GM12878 (cell line): ENCODE data around the gene UBASH3B. TPM values are rescaled to one million over a fixed set of nuclear protein-coding genes. Genes with fewer than 3 reads are reported as not detected.

Experiments
- ATAC-seq: fragments of 200-7000 bp; cut with Tn5 transposase; 3 replicates; pipeline ENCODE4 v1.9.1; 2020; ENCODE audit warnings: mild to moderate bottlenecking, moderate library complexity
- BruUV-seq: library from RNA; stranded (reverse); fragments of 400-500 nt; replicated peaks from 2 replicates; lab custom pipeline; 2021; lab: Mats Ljungman, UMichigan
- CTCF ChIA-PET: fragments of 300-600 bp; sonication (Branson Sonifier 250); formaldehyde crosslinking; extraction: SDS; loops from one replicate; lab custom pipeline; 2021; ENCODE audit warnings: inconsistent platforms; lab: Yijun Ruan, JAX
- POLR2A ChIA-PET: fragments of 350-600 bp; formaldehyde crosslinking; extraction: SDS; loops from one replicate; lab custom pipeline; 2021; ENCODE audit warnings: inconsistent platforms; lab: Charles Lee
- RAD21 ChIA-PET: fragments of 300-600 bp; sonication (Branson Sonifier 250); formaldehyde crosslinking; loops from one replicate; lab custom pipeline; 2023; ENCODE audit warnings: antibody characterized with exemption; ENCODE audit not compliant: unreplicated experiment; lab: Charles Lee
- SMC1A ChIA-PET: fragments of 300-600 bp; sonication (Branson Sonifier 250); formaldehyde crosslinking; loops from one replicate; lab custom pipeline; 2023; ENCODE audit not compliant: unreplicated experiment, uncharacterized antibody; lab: Charles Lee
- DNase-seq: peaks from one replicate; pipeline ENCODE4 v3.0.0-alpha.2; 2011; ENCODE audit warnings: low read depth, low spot score
- FAIRE-seq: peaks from 3 replicates; lab custom pipeline; 2011; peaks lifted over from hg19 to GRCh38; lab: Jason Lieb, UNC
- H2AFZ ChIP-seq: 2 replicates; pipeline ENCODE4 v1.6.0; 2011; ENCODE audit warnings: low read depth, low read length, control low read depth; ENCODE audit not compliant: control insufficient read depth
- H3K27ac ChIP-seq: 2 replicates; pipeline ENCODE4 v1.5.1; 2011; ENCODE audit warnings: control low read depth; ENCODE audit not compliant: control insufficient read depth, insufficient read depth
- H3K27me3 ChIP-seq, 2 experiments: replicated peaks in 1 of 2; 2 replicates each; pipeline versions ENCODE4 v1.6.0 to v1.6.1; 2011; ENCODE audit warnings: low read length in 1 of 2; ENCODE audit not compliant: control insufficient read depth in 2 of 2, insufficient read depth in 2 of 2
- H3K36me3 ChIP-seq, 2 experiments: 2 replicates each; pipeline ENCODE4 v1.5.1; 2011; ENCODE audit warnings: low read length in 1 of 2; ENCODE audit not compliant: control insufficient read depth in 2 of 2, insufficient read depth in 2 of 2
- H3K4me1 ChIP-seq: 2 replicates; pipeline ENCODE4 v1.6.1; 2011; ENCODE audit warnings: mild to moderate bottlenecking, low read length, moderate library complexity, mixed read lengths; ENCODE audit not compliant: control insufficient read depth, insufficient read depth
- H3K4me2 ChIP-seq: 2 replicates; pipeline ENCODE4 v1.6.0; 2011; ENCODE audit warnings: control low read depth; ENCODE audit not compliant: control insufficient read depth, insufficient read depth
- H3K4me3 ChIP-seq: fragments of 200-600 bp; sonication (generic); 2 replicates; pipeline ENCODE4 v1.5.1; 2016
- H3K79me2 ChIP-seq: 2 replicates; pipeline ENCODE4 v1.6.0; 2011; ENCODE audit warnings: low read length; ENCODE audit not compliant: control insufficient read depth, insufficient read depth
- H3K9ac ChIP-seq: 2 replicates; pipeline ENCODE4 v1.8.0; 2011; ENCODE audit warnings: low read length, control low read depth, mixed read lengths; ENCODE audit not compliant: control insufficient read depth, insufficient read depth
- H3K9me3 ChIP-seq: replicated peaks from 3 replicates; pipeline ENCODE4 v1.5.1; 2011; ENCODE audit warnings: mild to moderate bottlenecking, low read length; ENCODE audit not compliant: control insufficient read depth, insufficient read depth
- H4K20me1 ChIP-seq: 2 replicates; pipeline ENCODE4 v1.6.0; 2011; ENCODE audit not compliant: control insufficient read depth, insufficient read depth
- BCL3 ChIP-seq: IDR thresholded peaks from 2 replicates; pipeline ENCODE4 v1.6.1; 2011; ENCODE audit warnings: borderline replicate concordance, low read depth, mild to moderate bottlenecking, moderate library complexity, low read length; ENCODE audit not compliant: insufficient read depth, poor library complexity, severe bottlenecking
- BCLAF1 ChIP-seq: fragments of 450-650 bp; IDR thresholded peaks from 2 replicates; pipeline ENCODE4 v1.6.1; 2017; ENCODE audit warnings: antibody characterized with exemption, mild to moderate bottlenecking, moderate library complexity
- EP300 ChIP-seq, 2 experiments: fragments of 150-350 bp in 1 of 2; IDR thresholded peaks; 2 replicates each; pipeline ENCODE4 v1.6.1; 2011 to 2012; ENCODE audit warnings: low read depth in 2 of 2, low read length in 2 of 2, borderline replicate concordance in 1 of 2, improper control_type of control experiment in 1 of 2, inconsistent platforms in 1 of 2; ENCODE audit not compliant: control insufficient read depth in 1 of 2
- HSF1 ChIP-seq: fragments of 150-350 bp; IDR thresholded peaks from 2 replicates; pipeline ENCODE4 v1.6.1; 2014; ENCODE audit warnings: mild to moderate bottlenecking, low read depth, low read length
- MEF2B ChIP-seq: fragments of 450-650 bp; IDR thresholded peaks from 2 replicates; pipeline ENCODE4 v1.6.1; 2018; ENCODE audit warnings: mild to moderate bottlenecking, moderate library complexity; ENCODE audit not compliant: partially characterized antibody, poor library complexity, severe bottlenecking
- MXI1 ChIP-seq: fragments of 150-350 bp; IDR thresholded peaks from 2 replicates; pipeline ENCODE4 v1.6.1; 2011; ENCODE audit warnings: low read depth, mild to moderate bottlenecking, inconsistent platforms, low read length, improper control_type of control experiment
- PBX3 ChIP-seq: IDR thresholded peaks from 2 replicates; pipeline ENCODE4 v1.6.1; 2011; ENCODE audit warnings: mild to moderate bottlenecking, low read depth, low read length, moderate library complexity; ENCODE audit not compliant: insufficient replicate concordance
- RBBP5 ChIP-seq: fragments of 200-600 bp; sonication (generic); conservative IDR thresholded peaks from 2 replicates; pipeline ENCODE4 v1.6.1; 2016
- WGBS: methylation state at CpG from one replicate; pipeline ENCODE4 v1.1.6; 2016; ENCODE audit warnings: low lambda C conversion rate; ENCODE audit not compliant: insufficient replicate concordance, insufficient coverage; ENCODE audit errors: missing lambda C conversion rate; 5-methylcytosine and 5-hydroxymethylcytosine counted together
- in situ Hi-C: fragments of 300-500 bp; cut with MboI; formaldehyde crosslinking; loops from 9 replicates; pipeline ENCODE4 v1.14.3; 2018; ENCODE audit warnings: mixed read lengths
- intact Hi-C: fragments of 100-400 bp; cut with micrococcal nuclease; formaldehyde crosslinking; loops from one replicate; pipeline ENCODE4 v1.14.2; 2022; ENCODE audit not compliant: unreplicated experiment
- polyA plus RNA-seq, 11 experiments: library from polyadenylated mRNA; depleted of rRNA in 4 of 11; unstranded in 6 of 11; stranded (reverse) in 5 of 11; fragments of >200 nt; fragmentation: Nextera tagmentation in 4 of 11; fragmentation: Illumina TruSeq in 1 of 11; extraction: Ambion mirVana in 4 of 11; extraction: Trizol in 1 of 11; gene quantifications; 1 replicate in 1 of 11; 2 replicates in 10 of 11; pipeline versions ENCODE4 v1.2.1 to v1.2.3, GENCODE V29; 2011 to 2016; ENCODE audit warnings: inconsistent platforms in 2 of 11, missing spikeins in 2 of 11, low read depth in 1 of 11
- total RNA-seq, 4 experiments: library from RNA; depleted of rRNA in 3 of 4; stranded (reverse); fragments of >200 nt in 3 of 4; fragmentation: Illumina TruSeq in 1 of 4; extraction: Trizol in 1 of 4; gene quantifications; 2 replicates each; pipeline versions ENCODE4 v1.2.1 to v1.2.3, GENCODE V29; 2013 to 2021
- TF ChIP-seq, protein P1 (sequence below), 3 experiments: IDR thresholded peaks in 2 of 3; conservative IDR thresholded peaks in 1 of 3; 2 replicates each; pipeline ENCODE4 v1.5.1; 2011; ENCODE audit warnings: low read depth in 3 of 3, low read length in 3 of 3, mild to moderate bottlenecking in 3 of 3, control low read depth in 2 of 3, moderate library complexity in 2 of 3, inconsistent platforms in 1 of 3, mixed read lengths in 1 of 3; ENCODE audit not compliant: control insufficient read depth in 2 of 3, insufficient read depth in 1 of 3; ENCODE audit errors: extremely low read depth in 1 of 3
- TF ChIP-seq, protein P2 (sequence below): IDR thresholded peaks from 2 replicates; pipeline ENCODE4 v1.6.1; 2012; ENCODE audit warnings: low read depth, low read length, improper control_type of control experiment

The UBASH3B gene
- total and polyA plus RNA-seq, 10 of the 15 experiments (the other 5 are each of a cell fraction or from before 2014, with no cell fraction given) = 0.18 to 3.3 (median 0.57) TPM

- BruUV-seq = no TSS peak
- no peak for ATAC-seq
- ChIA-PET RAD21 (no interaction called here), SMC1A (no interaction called here), CTCF (interaction anchor here (0.7 kb wide), 1 partner anchor 27 kb away, joined by 5 read pairs; no protein-coding TSS in a partner anchor), POLR2A (interaction anchor here (0.6 kb wide), 2 partner anchors 10 to 50 kb away, joined by 3 to 4 read pairs; no protein-coding TSS in a partner anchor)
- no peak overlapping the region for H3K9ac ChIP-seq
- peaks cover 4 to 5% of the 10 kb centered on the region in 2 experiments; a peak in 3 of 4 replicates for H3K27me3 ChIP-seq
- no peak for FAIRE-seq
- H4K20me1 ChIP-seq = peaks cover 4% of the 10 kb centered on the region; the same call in 1 of the 2 replicates
- intact Hi-C loops = no loop called here
- peaks cover 1% of the 10 kb centered on the region; the same call in 1 of the 2 replicates for H3K4me1 ChIP-seq
- peaks cover 2% of the 10 kb centered on the region; the same call in 2 of the 3 replicates for H3K9me3 ChIP-seq
- H3K27ac ChIP-seq = no peak overlapping the region
- no peaks in the 10 kb centered on the region for H3K79me2 ChIP-seq
- no peak overlapping the region for H3K4me2 ChIP-seq
- in situ Hi-C loops = no loop called here
- no peaks in the 10 kb centered on the region for H3K36me3 ChIP-seq
- H2AFZ ChIP-seq = no peak overlapping the region
- WGBS = 57% methylated on average over 13 of the region's 13 CpGs
- no peak for DNase-seq
- H3K4me3 ChIP-seq = no peak overlapping the region
- TF ChIP-seq, protein P1, sequence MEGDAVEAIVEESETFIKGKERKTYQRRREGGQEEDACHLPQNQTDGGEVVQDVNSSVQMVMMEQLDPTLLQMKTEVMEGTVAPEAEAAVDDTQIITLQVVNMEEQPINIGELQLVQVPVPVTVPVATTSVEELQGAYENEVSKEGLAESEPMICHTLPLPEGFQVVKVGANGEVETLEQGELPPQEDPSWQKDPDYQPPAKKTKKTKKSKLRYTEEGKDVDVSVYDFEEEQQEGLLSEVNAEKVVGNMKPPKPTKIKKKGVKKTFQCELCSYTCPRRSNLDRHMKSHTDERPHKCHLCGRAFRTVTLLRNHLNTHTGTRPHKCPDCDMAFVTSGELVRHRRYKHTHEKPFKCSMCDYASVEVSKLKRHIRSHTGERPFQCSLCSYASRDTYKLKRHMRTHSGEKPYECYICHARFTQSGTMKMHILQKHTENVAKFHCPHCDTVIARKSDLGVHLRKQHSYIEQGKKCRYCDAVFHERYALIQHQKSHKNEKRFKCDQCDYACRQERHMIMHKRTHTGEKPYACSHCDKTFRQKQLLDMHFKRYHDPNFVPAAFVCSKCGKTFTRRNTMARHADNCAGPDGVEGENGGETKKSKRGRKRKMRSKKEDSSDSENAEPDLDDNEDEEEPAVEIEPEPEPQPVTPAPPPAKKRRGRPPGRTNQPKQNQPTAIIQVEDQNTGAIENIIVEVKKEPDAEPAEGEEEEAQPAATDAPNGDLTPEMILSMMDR (IDR thresholded peaks at IDR 0.05 in 2 of 3, conservative IDR thresholded peaks at IDR 0.05 in 1 of 3; ENCODE audit: control insufficient read depth in 2 of 3, extremely low read depth in 1 of 3, insufficient read depth in 1 of 3, low read depth in 3 of 3, low read length in 3 of 3) = no peak
- TF ChIP-seq, protein P2, sequence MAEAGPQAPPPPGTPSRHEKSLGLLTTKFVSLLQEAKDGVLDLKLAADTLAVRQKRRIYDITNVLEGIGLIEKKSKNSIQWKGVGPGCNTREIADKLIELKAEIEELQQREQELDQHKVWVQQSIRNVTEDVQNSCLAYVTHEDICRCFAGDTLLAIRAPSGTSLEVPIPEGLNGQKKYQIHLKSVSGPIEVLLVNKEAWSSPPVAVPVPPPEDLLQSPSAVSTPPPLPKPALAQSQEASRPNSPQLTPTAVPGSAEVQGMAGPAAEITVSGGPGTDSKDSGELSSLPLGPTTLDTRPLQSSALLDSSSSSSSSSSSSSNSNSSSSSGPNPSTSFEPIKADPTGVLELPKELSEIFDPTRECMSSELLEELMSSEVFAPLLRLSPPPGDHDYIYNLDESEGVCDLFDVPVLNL = no peak
- TF ChIP-seq EP300 (IDR thresholded peaks at IDR 0.05; ENCODE audit: borderline replicate concordance in 1 of 2, control insufficient read depth in 1 of 2, low read depth in 2 of 2, low read length in 2 of 2) = no peak
- TF ChIP-seq MEF2B = no peak
- TF ChIP-seq BCLAF1 = no peak
- no peak for TF ChIP-seq HSF1
- no peak for TF ChIP-seq MXI1
- no peak for TF ChIP-seq PBX3
- no peak for TF ChIP-seq BCL3
- no peak for TF ChIP-seq RBBP5
Measured at GRCh38 chr11:122663056-122663740, 7.7 kb downstream of the UBASH3B start.
